ENCODE results near the gene HINT2. TPM values are rescaled to one million over a fixed set of nuclear protein-coding genes. Genes with fewer than 3 reads are reported as not detected.
A peak's percentile ranks its signal among the peaks of the same experiment; 100 is the strongest.

HINT2 gene
- total RNA-seq, 1 donor from 2014 or later, result 30.7 TPM

DNA sequence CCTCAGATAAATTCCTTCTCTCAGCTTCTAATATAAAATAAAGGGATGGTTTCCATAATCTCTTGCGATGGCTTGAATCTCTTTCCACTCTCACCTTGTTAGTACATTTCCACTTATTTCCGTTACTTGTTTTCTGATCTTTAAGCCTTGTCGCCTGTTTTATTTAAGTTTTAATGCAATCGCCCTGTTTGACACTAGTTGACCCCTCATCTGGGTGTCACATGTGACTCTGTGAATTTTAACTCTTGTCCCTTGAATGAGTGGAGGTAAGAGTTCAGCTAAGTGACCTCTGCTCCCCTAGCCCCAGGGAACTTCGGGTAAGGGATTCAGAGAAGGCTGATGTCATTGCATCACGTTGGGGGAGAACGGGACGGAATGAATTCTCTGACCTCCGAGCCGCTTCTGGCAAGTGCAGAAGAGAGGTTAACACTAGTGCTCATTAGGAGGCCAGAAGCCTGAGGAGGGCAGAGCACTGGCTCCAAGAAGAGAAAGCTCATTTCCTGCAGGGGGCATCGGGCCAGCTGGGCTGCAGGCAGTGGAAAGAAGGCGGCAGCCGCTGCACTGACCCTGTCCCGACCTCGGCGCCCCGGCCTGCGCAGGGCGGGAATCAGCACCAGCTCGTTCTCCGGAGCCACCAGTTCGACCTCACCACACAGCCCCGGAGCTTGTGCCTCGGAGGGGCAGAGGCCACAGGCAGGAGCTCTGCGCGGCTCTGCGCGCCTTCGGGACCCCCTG lies 569 bp downstream of the HINT2 start:
- Mint-ChIP-seq H3K27ac (peak overlapping the region; percentile 86), H3K4me1 (peaks cover 29% of the 10 kb centered on the region), H3K36me3 (no peaks in the 10 kb centered on the region), H3K27me3 (ENCODE audit: low read depth) (no peaks in the 10 kb centered on the region), H3K4me3 (peak overlapping the region; percentile 84), H3K9me3 (no peaks in the 10 kb centered on the region)
- DNase-seq (ENCODE audit: low spot score in 2 of 2, unreplicated experiment in 2 of 2), result peak in 1 of 2 experiments; percentile 59
- no peak for TF ChIP-seq CTCF (IDR thresholded peaks at IDR 0.05; ENCODE audit: unreplicated experiment)

DNA sequence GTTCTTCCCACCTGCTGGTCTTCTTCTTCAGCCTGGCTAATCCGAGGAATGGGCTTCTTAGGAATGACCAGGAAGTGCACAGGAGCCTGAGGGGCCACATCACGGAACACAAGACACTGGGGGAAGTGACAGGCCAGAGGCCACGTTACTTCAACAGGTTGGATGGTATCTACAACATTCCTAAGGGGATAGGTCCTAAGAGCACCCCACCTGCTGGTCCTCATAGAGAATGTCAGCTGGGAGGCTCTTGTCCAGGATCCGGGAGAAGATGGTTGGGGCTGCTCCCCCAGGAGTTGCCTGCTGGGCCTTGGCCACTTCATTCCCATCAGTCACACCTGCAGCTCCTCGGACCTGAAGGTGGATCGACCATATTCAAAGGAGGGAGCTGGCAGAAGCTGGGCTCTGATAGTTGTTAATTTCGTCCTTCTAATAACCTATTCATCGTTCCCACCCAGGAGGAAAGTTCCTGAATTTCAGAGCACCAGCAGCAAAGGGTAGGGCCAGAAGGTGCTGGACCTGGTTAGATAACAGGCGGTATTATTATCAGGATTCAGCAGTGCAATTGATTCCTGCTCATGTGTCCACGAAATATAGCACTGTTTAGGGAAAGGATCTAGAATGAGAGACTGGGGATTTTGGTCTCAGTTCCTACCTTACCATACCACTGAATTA lies 1.3 kb downstream of the HINT2 start:
- Mint-ChIP-seq H3K9me3 (no peaks in the 10 kb centered on the region), H3K4me3 (peak overlapping the region; percentile 84), H3K27ac (peak overlapping the region; percentile 47), H3K4me1 (peaks cover 29% of the 10 kb centered on the region), H3K27me3 (ENCODE audit: low read depth) (no peaks in the 10 kb centered on the region), H3K36me3 (no peaks in the 10 kb centered on the region)
- no peak for TF ChIP-seq CTCF (IDR thresholded peaks at IDR 0.05; ENCODE audit: unreplicated experiment)
- no peak for DNase-seq (ENCODE audit: low spot score in 2 of 2, unreplicated experiment in 2 of 2)

GRCh38 chr9:35812025-35812602 lies 2.7 kb downstream of the HINT2 start, which contains the start of gene SPAG8:
TSS of gene SPAG8 (minus strand) at chr9:35812262. CDS start at chr9:35812147, 115 bp downstream.
- H3K27me3 Mint-ChIP-seq (ENCODE audit: low read depth), result no peaks in the 10 kb centered on the region
- H3K36me3 Mint-ChIP-seq, result peaks cover 3% of the 10 kb centered on the region
- H3K9me3 Mint-ChIP-seq, result no peaks in the 10 kb centered on the region
- peak within 1 kb of the TSS; percentile 84 for H3K4me3 Mint-ChIP-seq
- H3K27ac Mint-ChIP-seq, result peak within 1 kb of the TSS; percentile 92
- DNase-seq (ENCODE audit: low spot score in 2 of 2, unreplicated experiment in 2 of 2), result peak; percentile 66 to 86
- peaks cover 29% of the 10 kb centered on the region for H3K4me1 Mint-ChIP-seq
- TF ChIP-seq CTCF (IDR thresholded peaks at IDR 0.05; ENCODE audit: unreplicated experiment), result no peak

DNA sequence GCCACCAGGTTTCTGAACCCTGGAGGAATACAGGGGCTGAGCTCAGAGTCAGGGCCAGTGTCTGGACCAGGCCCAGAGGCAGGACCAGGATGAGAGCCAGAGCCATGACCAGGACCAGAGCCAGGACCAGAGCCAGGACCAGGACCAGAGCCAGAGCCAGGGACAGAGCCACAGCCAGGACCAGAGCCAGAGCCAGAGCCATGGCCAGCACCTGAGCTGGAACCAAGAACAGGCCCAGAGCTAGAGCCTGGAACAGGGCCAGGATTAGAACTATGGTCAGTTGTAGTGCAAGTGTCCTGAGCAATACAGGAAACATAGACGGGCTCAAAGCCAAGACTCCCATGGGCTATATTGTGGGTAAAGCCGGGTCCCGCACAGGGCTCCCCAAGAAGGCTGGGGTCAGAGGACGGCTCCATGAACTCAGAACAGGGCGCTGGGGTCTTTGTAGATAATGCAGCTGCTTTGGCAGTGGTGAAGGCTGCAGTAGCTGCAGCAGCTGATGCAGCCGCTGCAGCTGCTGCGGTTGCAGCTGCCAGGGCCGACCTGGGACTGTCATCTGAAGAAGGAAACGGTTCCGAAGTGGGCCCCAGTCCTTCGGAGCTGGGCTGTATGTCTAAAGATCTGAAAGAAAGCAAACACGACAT lies 3.3 kb downstream of the HINT2 start:
- H3K4me3 Mint-ChIP-seq, result peak overlapping the region; percentile 84
- peaks cover 7% of the 10 kb centered on the region for H3K36me3 Mint-ChIP-seq
- H3K9me3 Mint-ChIP-seq, result no peaks in the 10 kb centered on the region
- TF ChIP-seq CTCF (IDR thresholded peaks at IDR 0.05; ENCODE audit: unreplicated experiment), result no peak
- DNase-seq (ENCODE audit: low spot score in 2 of 2, unreplicated experiment in 2 of 2), result no peak
- no peaks in the 10 kb centered on the region for H3K27me3 Mint-ChIP-seq (ENCODE audit: low read depth)
- peaks cover 29% of the 10 kb centered on the region for H3K4me1 Mint-ChIP-seq
- H3K27ac Mint-ChIP-seq, result peak overlapping the region; percentile 92

GRCh38 chr9:35810122-35810521 lies 4.7 kb downstream of the HINT2 start:
- Mint-ChIP-seq H3K27me3 (ENCODE audit: low read depth) (no peaks in the 10 kb centered on the region), H3K9me3 (no peaks in the 10 kb centered on the region), H3K4me3 (no peak overlapping the region), H3K36me3 (peaks cover 12% of the 10 kb centered on the region), H3K4me1 (peaks cover 24% of the 10 kb centered on the region), H3K27ac (no peak overlapping the region)
- no peak for TF ChIP-seq CTCF (IDR thresholded peaks at IDR 0.05; ENCODE audit: unreplicated experiment)
- no peak for DNase-seq (ENCODE audit: low spot score in 2 of 2, unreplicated experiment in 2 of 2)

All from mesothelial cell of epicardium (in vitro differentiated cells).